Measurements from ENCODE around the gene RNF144A.

Gene RNF144A

GRCh38 chr2:6947929-6948676, 30.9 kb downstream of the RNF144A start:
- DNase-seq (ENCODE audit: low read depth): no peak

- DNase-seq (ENCODE audit: low read depth): no peak
These were observed 31.6 kb downstream of the RNF144A start for GRCh38 chr2:6948677-6949351.

GRCh38 chr2:6951046-6951445, 33.8 kb downstream of the RNF144A start:
- DNase-seq (ENCODE audit: low read depth): no peak

GRCh38 chr2:6952101-6952500, 34.9 kb downstream of the RNF144A start:
- no peak for DNase-seq (ENCODE audit: low read depth)

GRCh38 chr2:6954586-6954985, 37.4 kb downstream of the RNF144A start:
- no peak for DNase-seq (ENCODE audit: low read depth)

GRCh38 chr2:6955511-6956136, 38.4 kb downstream of the RNF144A start:
- no peak for DNase-seq (ENCODE audit: low read depth)

- DNase-seq (ENCODE audit: low read depth): no peak
These were observed 39.4 kb downstream of the RNF144A start for GRCh38 chr2:6956566-6956965.

- no peak for DNase-seq (ENCODE audit: low read depth)
These were observed 40.0 kb downstream of the RNF144A start for GRCh38 chr2:6957031-6957714.

- no peak for DNase-seq (ENCODE audit: low read depth)
These were observed 40.9 kb downstream of the RNF144A start for GRCh38 chr2:6957910-6958615.

GRCh38 chr2:6958616-6959235, 41.5 kb downstream of the RNF144A start:
- no peak for DNase-seq (ENCODE audit: low read depth)

- no peak for DNase-seq (ENCODE audit: low read depth)
These were observed 42.5 kb downstream of the RNF144A start for GRCh38 chr2:6959751-6960150.

GRCh38 chr2:6960659-6961058, 43.4 kb downstream of the RNF144A start:
- no peak for DNase-seq (ENCODE audit: low read depth)

GRCh38 chr2:6963727-6964126, 46.5 kb downstream of the RNF144A start:
- DNase-seq (ENCODE audit: low read depth): no peak

GRCh38 chr2:6965071-6965795, 48.0 kb downstream of the RNF144A start:
- DNase-seq (ENCODE audit: low read depth): no peak

- DNase-seq (ENCODE audit: low read depth): no peak
These were observed 49.3 kb downstream of the RNF144A start for GRCh38 chr2:6966446-6966940.

- DNase-seq (ENCODE audit: low read depth): no peak
These were observed 50.1 kb downstream of the RNF144A start for GRCh38 chr2:6967301-6967700.

- no peak for DNase-seq (ENCODE audit: low read depth)
These were observed 51.3 kb downstream of the RNF144A start for GRCh38 chr2:6968319-6969100.

- no peak for DNase-seq (ENCODE audit: low read depth)
These were observed 53.3 kb downstream of the RNF144A start for GRCh38 chr2:6970551-6970950.

GRCh38 chr2:6970976-6971480, 53.8 kb downstream of the RNF144A start:
- DNase-seq (ENCODE audit: low read depth): no peak

GRCh38 chr2:6971502-6971901, 54.3 kb downstream of the RNF144A start:
- no peak for DNase-seq (ENCODE audit: low read depth)
